Activated T-helper 9 cell treated with anti-CD3 and anti-CD28 coated beads, Interleukin-2, amount 50 U/mL, for 16 hours (primary cell): ENCODE data around the gene IGSF3.
"Not testable (repeated sequence)": the region's sequence is repeated elsewhere in the genome, so short reads cannot be mapped to it uniquely, and the experiment has no call there.

Experiments
- DNase-seq: peaks from one replicate; pipeline ENCODE4 v3.0.0-alpha.2; 2020; ENCODE audit warnings: low read depth

Gene IGSF3

DNA sequence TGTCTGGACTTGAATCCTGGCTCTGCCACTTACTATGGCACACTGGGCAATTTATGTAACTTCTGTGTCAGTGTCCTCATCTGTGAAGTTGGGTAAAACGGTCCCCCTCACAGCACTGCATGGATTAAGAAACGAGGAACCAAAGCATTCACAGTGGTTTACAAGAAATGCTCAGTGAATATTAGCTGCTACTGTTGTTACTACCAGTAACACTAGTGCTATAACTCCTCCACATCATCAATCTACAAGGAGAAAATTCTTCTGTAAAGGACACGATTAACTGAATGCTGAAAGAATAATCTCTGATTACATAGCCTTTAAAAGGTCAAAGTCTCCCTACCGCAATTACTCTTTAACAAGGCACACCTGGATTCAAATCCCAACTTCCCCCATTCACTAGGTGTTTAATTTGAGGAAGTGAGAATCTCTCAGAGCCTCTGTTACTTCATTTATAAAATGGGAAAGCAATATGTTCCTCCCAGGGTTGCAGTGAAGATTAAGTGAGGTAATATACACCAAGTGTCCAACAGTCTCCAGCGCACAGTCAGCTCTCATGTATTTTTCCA lies 70.7 kb downstream of the IGSF3 start:
- DNase-seq = not testable (repeated sequence)

- DNase-seq = not testable (repeated sequence)
Measured at GRCh38 chr1:116595946-116596741, 71.4 kb downstream of the IGSF3 start.

- DNase-seq = not testable (repeated sequence)
Measured at GRCh38 chr1:116595065-116595840, 72.3 kb downstream of the IGSF3 start.

DNA sequence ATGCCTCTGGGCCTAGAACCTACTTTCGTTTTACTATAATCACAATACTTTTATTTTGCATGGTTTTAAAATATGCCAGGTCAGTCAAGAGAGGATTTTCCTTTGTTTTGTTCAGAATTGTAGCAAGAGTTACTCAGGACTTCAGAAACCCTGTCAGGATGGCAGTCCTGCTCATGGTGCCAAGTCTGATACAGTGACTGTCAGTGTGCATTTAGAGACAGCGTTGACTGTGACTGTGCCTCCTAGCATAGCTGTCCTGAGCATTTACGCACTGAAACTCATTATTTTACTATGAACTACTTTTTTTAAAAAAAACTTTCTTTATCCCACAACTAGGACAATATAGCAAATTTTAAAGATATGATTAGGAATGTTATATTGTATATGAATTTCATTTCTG lies 73.6 kb downstream of the IGSF3 start:
- not testable (repeated sequence) for DNase-seq

- not testable (repeated sequence) for DNase-seq
Measured at GRCh38 chr1:116593401-116593800, 74.1 kb downstream of the IGSF3 start.

DNA sequence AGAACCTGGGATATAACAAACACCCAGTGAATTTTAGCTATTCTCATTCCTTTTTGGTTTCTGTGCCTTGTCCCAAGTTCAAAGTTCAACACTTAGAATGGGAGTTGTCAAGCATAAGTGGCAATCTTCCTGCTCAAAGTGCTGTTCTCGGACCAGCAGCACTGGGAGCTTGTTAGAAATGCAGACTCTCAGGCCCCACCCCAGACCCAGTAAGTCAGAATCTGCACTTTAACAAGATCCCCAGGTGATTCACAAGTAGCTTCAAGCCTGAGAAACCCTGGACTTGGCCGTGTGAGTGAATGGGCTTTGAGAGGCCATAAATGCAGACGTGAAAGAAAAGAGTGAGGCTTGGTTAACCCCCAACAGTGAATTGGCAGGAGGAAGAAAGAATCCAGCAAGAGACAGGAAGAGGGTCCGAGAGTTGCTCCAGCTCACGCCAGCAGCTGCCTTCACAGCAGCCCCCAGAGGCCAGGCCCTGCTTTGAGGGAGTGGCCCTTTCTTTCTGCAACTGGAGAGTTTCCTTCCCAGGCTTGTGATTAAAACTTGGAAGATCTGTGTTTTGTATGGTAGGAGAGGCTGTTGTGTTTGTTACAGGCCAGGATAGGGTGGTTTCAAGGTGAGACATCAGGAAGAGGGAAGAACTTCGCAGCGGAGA lies 75.5 kb downstream of the IGSF3 start:
- DNase-seq = not testable (repeated sequence)

GRCh38 chr1:116591006-116591950 lies 76.3 kb downstream of the IGSF3 start:
- not testable (repeated sequence) for DNase-seq

GRCh38 chr1:116590359-116591005 lies 77.1 kb downstream of the IGSF3 start:
- not testable (repeated sequence) for DNase-seq

- DNase-seq = not testable (repeated sequence)
Measured at GRCh38 chr1:116589101-116589735, 78.3 kb downstream of the IGSF3 start.

DNA sequence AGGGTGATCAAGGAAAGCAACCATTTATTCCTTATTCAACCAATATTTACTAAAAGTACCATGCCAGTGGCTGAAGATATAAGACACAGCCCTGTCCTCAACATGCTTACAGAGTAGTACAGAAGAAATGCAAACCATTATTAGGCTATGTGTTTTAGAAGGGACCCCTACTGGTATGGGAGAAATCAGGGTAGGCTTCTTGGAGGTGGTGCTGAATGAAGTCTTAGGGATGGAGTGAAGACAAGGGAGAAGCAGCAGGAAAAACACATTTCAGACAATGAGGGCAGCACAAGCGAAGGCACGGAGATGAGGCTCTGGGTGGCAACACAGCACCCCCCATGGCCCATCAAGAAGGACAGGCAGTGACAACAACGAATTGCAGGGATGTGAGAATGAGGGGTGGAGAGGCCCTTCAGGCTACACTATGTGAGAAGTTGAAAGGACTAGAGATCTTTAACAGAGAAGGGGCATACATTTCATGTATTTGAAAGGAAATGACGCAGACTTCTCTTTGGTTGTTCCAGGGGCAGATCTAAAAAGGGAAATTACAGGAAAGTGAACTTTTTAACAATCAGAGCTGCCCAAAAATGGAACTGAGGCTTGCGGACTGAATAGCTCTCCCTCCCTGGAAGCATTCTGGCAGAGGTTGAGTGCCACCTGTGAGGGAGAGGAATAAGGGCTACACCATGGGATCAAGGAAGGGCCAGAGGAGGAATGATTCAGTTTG lies 79.9 kb downstream of the IGSF3 start:
- no peak for DNase-seq

GRCh38 chr1:116586741-116587143 lies 80.8 kb downstream of the IGSF3 start:
- no peak for DNase-seq

DNA sequence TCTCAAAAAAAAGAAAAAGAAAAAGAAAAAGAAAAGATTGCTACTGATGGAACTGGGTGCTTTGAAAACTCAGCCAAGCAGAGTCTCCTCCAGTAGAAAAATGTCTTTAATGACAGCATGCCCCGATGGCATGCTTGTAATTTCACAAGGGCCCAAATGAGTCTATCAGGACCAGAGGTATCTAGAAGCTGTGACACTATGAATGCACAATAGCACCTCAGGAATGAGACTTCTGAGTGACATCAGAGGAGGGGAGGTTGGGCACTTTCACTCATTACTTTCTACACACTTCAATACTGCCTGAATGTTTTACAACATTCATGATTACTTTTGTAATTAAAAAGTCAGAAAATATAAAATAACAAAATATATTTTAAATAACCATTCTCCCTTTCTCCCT lies 81.6 kb downstream of the IGSF3 start:
- DNase-seq = no peak

DNA sequence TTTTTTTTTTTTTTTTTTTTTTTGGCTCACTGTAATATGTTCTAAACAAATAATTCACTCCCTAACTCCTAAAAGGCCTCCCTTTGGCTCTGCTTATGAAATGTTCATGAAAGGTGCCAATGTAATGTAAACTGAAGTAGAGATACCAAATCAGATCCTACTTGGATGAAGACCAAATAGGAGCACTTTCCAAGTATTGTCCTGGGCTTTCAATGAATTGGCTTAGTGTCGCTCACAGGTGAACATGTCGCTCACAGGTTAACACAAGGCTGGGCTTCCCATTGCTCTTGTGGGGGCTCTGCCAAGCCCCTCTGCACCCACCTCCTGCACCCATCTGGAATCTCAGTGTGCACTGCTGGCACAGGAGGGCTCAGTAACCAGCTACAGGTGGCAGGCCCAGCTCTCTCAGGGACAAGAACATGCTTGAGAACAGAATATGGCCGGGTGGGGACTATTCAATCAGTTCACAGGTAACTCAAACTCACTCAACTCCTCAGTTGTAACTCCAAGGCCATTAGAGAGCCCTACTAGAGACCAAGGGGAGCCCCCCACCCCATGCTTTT lies 86.1 kb downstream of the IGSF3 start:
- no peak for DNase-seq

DNA sequence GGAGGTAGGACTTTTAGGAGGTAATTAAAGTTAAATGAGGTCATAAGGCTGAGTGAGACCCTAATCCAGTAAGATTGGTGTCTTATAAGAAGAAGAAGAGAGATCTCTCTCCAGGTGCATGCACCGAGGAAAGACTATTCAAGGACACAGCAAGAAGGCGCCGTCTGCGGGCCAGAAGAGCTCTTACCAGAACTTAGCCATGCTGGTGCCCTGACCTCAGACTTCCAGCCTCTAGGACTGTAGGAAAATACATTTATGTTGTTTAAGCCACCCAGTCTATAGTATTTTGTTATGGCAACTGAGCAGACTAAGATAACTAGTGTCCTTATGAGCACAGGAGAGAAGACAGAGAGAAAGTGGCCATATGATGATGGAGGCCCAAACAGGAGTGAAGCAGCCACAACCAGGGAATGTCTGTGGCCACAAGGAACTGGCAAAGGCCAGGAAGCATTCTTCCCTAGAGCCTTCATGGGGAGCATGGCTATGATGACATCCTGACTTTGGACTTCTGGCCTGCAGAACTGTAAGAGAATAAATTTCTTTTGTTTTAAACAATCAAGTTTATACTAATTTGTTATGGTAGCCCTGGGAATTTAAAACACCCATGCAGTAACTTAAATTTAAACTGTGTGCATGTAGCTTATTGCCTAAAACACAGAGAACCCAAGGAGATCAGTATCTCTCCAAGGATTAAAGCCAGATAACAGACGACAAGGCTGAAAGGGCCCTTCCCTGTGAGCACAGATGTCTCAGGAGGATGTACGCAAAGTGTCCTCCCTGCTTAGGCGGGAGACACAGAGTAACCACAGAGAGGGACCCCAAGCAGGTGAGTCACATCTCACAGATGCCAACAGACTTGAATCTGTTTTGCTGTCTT lies 86.8 kb downstream of the IGSF3 start:
- no peak for DNase-seq

- no peak for DNase-seq
Measured at GRCh38 chr1:116579259-116579875, 88.2 kb downstream of the IGSF3 start.

- no peak for DNase-seq
Measured at GRCh38 chr1:116578581-116578980, 89.0 kb downstream of the IGSF3 start.

DNA sequence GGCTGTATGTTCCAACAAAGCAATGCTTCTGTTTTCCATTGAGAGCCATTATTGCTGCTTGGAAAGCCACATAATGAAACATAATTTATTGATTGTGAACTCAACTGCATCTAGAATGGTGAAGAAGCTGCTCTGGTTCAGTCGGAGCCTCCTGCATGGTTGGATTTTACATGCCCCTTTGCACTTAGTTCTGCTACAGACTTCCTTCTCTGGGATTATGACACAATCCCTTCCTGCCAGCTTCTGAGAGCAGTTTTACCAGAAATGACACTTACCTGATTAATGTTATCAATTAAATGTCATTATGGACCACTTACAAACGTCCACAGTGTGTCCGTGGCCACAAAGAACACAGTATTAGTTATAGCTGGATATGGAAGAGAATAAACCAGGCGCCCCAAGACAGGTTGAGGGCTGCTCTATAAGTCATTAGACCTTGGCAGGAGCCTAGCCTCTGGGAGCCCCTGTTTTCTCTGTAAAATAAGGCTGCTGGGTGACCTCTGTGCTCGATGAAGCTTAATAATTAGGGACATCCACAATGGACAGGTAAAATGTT lies 89.7 kb downstream of the IGSF3 start:
- DNase-seq = no peak
